Testis (tissue), 3 donors: ENCODE measurements around the gene TSPAN14. TPM values are rescaled to one million over a fixed set of nuclear protein-coding genes. Genes with fewer than 3 reads are reported as not detected.

Experiments
- DNase-seq: peaks from one replicate; pipeline ENCODE4 v3.0.0-alpha.2; 2019
- H3K27ac ChIP-seq, 2 donors: fragments of 200-600 bp; sonication (generic); one replicate each; pipeline ENCODE4 v1.5.1; 2019
- H3K27me3 ChIP-seq: fragments of 200-600 bp; sonication (generic); one replicate; pipeline ENCODE4 v1.5.1; 2019
- H3K36me3 ChIP-seq: fragments of 200-600 bp; sonication (generic); one replicate; pipeline ENCODE4 v1.5.1; 2017; ENCODE audit warnings: low read depth; ENCODE audit errors: missing control alignments
- H3K4me1 ChIP-seq: fragments of 200-600 bp; sonication (generic); one replicate; pipeline ENCODE4 v1.5.1; 2019
- H3K4me3 ChIP-seq, 2 donors: fragments of 200-600 bp; sonication (generic); one replicate each; pipeline ENCODE4 v1.5.1; 2017 to 2019
- H3K9me3 ChIP-seq: fragments of 200-600 bp; sonication (generic); one replicate; pipeline ENCODE4 v1.5.1; 2017
- POLR2A ChIP-seq: fragments of 450-650 bp; IDR thresholded peaks from one replicate; pipeline ENCODE4 v1.6.1; 2017; ENCODE audit warnings: antibody characterized with exemption, mild to moderate bottlenecking, moderate library complexity
- WGBS, 2 donors: methylation state at CpG; one replicate each; pipeline ENCODE4 v1.1.5; 2018; 5-methylcytosine and 5-hydroxymethylcytosine counted together
- intact Hi-C: fragments of 100-400 bp; cut with DNase I; formaldehyde crosslinking; loops from one replicate; pipeline ENCODE4 v1.15.1; 2023; ENCODE audit warnings: low total_unique reads
- polyA plus RNA-seq: library from polyadenylated mRNA; stranded (reverse); fragments of 350-450 nt; fragmentation: Illumina TruSeq; extraction: RNeasy Lipid Tissue Mini Kit (QIAGEN cat#74804); gene quantifications from one replicate; pipeline ENCODE4 v1.2.3, GENCODE V29; 2014; ENCODE audit warnings: low read depth, low replicate concordance; ENCODE audit not compliant: insufficient read depth
- total RNA-seq, 2 donors: library from RNA; depleted of rRNA; stranded (reverse); fragments of >200 nt; gene quantifications; one replicate each; pipeline ENCODE4 v1.2.3, GENCODE V29; 2016
- TF ChIP-seq, protein P1 (sequence below), 3 experiments: fragments of 450-650 bp in 2 of 3; fragments of 200-600 bp in 1 of 3; sonication (generic) in 1 of 3; IDR thresholded peaks; one replicate each; pipeline ENCODE4 v1.5.1; 2016 to 2019; ENCODE audit warnings: antibody characterized with exemption in 3 of 3, mild to moderate bottlenecking in 2 of 3, moderate library complexity in 1 of 3

TSPAN14 gene
- total and polyA plus RNA-seq, 3 donors from 2014 or later: 59.1 to 64.6 (median 61.4) TPM

DNA sequence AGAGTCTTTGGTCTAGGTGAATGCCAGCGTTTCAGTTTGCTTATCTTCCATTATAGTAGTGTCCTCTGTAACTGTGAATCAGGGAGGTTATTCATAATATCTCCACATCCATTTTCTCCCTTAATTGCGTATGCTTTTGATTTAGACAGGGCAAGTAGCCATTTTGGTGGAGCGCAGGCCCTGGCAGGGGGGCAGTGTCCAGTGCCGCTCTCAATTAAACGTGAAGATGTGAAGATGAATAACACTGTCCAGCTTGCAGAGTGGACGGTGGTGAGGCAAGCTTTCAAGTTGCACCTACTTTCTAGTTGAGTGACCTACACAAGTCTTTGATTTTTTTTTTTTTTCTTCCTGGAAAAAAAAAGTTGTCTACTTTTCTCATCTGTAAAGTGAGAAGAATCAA, 4.5 kb downstream of the TSPAN14 start:
- intact Hi-C loops: no loop called here
- WGBS, 2 donors: 72 to 74% methylated on average over 6 of the region's 6 CpGs
- Histone ChIP-seq H3K4me3 (no peak overlapping the region), H3K9me3 (no peaks in the 10 kb centered on the region), H3K27ac (peak overlapping the region in 1 of 2 donors; percentile 86), H3K4me1 (peaks cover 68% of the 10 kb centered on the region), H3K27me3 (no peaks in the 10 kb centered on the region), H3K36me3 (no peaks in the 10 kb centered on the region)
- no peak for DNase-seq
- no peak for TF ChIP-seq POLR2A
- TF ChIP-seq, protein P1, sequence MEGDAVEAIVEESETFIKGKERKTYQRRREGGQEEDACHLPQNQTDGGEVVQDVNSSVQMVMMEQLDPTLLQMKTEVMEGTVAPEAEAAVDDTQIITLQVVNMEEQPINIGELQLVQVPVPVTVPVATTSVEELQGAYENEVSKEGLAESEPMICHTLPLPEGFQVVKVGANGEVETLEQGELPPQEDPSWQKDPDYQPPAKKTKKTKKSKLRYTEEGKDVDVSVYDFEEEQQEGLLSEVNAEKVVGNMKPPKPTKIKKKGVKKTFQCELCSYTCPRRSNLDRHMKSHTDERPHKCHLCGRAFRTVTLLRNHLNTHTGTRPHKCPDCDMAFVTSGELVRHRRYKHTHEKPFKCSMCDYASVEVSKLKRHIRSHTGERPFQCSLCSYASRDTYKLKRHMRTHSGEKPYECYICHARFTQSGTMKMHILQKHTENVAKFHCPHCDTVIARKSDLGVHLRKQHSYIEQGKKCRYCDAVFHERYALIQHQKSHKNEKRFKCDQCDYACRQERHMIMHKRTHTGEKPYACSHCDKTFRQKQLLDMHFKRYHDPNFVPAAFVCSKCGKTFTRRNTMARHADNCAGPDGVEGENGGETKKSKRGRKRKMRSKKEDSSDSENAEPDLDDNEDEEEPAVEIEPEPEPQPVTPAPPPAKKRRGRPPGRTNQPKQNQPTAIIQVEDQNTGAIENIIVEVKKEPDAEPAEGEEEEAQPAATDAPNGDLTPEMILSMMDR (IDR thresholded peaks at IDR 0.05): no peak

DNA sequence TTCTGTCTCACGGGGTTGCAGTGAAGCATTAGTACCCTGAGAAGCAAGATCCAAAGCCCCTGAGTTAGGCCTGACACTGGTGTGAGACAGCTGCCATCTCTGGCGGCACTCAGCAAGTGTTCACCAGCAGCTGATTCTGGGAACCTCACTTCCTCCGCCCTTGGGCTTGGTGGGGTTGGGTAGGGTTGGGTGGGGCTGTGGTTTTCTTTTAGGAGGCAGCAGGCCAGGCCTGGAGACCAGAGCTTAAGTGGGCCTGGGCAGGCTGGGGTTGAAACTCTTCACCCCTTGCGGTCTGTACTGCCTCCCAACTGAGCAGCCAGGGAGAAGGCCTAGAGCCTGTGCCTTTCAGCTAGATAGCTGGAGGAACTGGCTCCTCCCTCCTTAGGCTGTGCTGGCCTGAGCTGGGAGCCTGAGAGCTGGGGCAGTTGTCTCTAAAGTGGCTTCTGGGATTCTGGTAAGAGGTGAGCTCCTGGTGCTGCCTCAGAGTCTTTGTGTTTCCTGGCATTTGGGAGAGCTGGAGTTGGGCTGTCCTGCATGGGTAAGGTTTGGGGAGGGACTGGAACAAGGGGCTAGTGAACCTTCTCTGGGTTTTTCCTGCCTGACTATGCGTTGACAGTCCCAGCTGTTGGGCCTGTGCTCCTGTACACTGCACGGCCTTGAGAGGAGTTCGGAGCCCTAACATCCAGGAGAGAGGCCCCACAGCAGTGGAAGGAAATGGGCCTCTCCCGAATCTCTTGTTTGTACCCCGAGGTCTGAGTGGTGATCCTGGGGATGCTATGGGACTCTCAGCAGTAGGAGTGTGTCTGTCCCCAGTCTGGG, 5.1 kb downstream of the TSPAN14 start:
- H3K27ac ChIP-seq: peak overlapping the region; percentile 64 to 86
- no peaks in the 10 kb centered on the region for H3K27me3 ChIP-seq
- H3K9me3 ChIP-seq: no peaks in the 10 kb centered on the region
- peak; percentile 62 for DNase-seq
- intact Hi-C loops: no loop called here
- WGBS, 2 donors: 42 to 48% methylated on average over 4 to 9 of the region's 9 CpGs
- no peak overlapping the region for H3K4me3 ChIP-seq
- peaks cover 74% of the 10 kb centered on the region for H3K4me1 ChIP-seq
- TF ChIP-seq, protein P1 (IDR thresholded peaks at IDR 0.05): no peak
- TF ChIP-seq POLR2A: no peak
- no peaks in the 10 kb centered on the region for H3K36me3 ChIP-seq

DNA sequence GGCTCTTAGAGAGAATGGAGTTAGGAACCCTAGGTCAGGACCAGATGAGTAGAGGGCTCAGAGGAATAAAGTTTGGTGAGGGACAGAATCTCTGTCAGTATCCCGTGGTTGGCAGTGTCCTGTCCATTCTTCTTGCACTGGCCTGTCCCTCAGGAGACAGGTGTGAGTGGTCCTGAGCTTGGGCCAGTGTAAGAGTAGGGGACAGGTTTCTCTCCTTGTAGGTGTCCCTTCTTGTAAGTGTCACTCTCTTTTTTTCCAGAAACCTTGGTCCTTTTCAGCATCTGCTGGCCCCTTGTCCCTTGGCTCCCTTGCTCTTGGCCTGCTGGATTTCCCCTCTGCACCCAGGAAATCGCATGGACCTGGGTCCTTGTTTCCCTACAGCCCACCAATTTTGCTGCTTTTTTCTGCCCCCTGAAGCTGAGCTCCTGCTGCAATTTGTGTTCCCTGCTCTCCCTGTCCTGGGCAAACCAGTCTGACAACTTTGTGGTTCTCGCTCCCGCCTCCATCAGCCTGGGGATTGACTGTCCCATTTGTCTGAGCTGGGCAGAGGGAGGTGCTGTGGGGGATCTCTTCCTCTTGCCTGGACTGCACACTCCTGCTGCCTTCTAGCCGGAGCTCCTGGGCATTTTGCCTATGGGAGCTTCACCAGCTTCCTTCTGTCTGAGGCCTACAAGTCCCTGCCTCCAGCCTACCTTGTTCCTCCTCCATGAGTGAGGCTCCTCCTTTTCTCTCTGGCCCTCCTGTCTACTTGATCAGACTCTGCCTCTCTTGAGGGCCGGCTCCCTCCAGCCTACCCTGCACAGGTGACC, 6.5 kb downstream of the TSPAN14 start:
- H3K4me3 ChIP-seq: no peak overlapping the region
- peak overlapping the region; percentile 21 to 86 for H3K27ac ChIP-seq
- TF ChIP-seq POLR2A: no peak
- TF ChIP-seq, protein P1 (IDR thresholded peaks at IDR 0.05): no peak
- no peaks in the 10 kb centered on the region for H3K27me3 ChIP-seq
- peaks cover 81% of the 10 kb centered on the region for H3K4me1 ChIP-seq
- intact Hi-C loops: no loop called here
- WGBS, 2 donors: 49 to 64% methylated on average over 6 of the region's 6 CpGs
- H3K36me3 ChIP-seq: no peaks in the 10 kb centered on the region
- H3K9me3 ChIP-seq: no peaks in the 10 kb centered on the region
- DNase-seq: peak; percentile 51

DNA sequence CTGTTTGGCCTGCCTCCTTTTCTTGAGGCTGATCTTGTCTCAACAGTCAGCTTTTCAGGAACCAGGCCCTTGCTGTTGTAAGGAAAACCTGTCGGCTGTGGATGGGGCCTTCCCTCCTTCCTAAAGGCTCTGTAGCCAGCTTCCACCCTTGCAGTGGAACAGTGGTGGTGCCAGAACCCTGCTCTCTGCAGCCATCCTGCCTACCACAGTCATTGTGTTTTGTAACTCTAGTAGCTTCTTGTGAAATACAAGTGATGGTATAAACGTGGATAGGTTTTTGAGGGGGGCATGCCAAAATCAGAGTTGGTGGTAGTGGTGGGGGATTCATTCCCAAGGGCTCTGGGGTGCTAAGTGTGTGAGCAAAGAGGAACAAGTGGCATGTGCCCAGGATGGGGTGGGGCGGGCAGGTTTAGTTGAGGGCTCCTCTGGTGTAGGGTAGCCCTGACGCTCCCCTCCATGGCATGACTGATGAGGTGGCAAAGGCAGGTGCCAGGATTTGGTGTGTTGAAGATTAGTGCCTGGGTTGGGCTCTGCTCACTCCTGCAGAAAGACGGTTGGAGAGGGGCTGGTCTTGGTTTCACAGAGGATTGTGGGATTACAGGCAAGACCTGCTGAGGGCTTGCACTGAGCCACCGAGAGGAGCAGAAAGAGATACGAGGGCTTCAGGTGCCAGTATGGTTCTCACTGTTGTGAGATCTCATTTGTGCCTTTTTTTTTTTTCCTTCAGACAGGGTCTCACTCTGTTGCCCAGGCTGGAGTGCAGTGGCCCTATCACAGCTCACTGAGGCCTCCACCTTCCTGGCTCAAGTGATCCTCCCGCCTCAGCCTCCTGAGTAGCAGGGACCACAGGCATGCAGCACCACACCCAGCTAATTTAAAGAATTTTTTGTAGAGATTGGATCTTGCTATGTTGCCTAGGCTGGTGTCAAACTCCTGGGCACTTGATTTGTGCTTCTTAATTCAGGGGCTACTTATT, 7.4 kb downstream of the TSPAN14 start:
- H3K4me3 ChIP-seq: no peak overlapping the region
- H3K4me1 ChIP-seq: peaks cover 82% of the 10 kb centered on the region
- intact Hi-C loops: no loop called here
- no peaks in the 10 kb centered on the region for H3K36me3 ChIP-seq
- TF ChIP-seq, protein P1 (IDR thresholded peaks at IDR 0.05): no peak
- TF ChIP-seq POLR2A: no peak
- H3K9me3 ChIP-seq: no peaks in the 10 kb centered on the region
- WGBS, 2 donors: 73 to 83% methylated on average over 8 of the region's 8 CpGs
- H3K27me3 ChIP-seq: no peaks in the 10 kb centered on the region
- no peak for DNase-seq
- H3K27ac ChIP-seq: peak overlapping the region; percentile 21 to 86
